Fibroblast of lung (primary cell): ENCODE measurements around the gene COPS4. TPM values are rescaled to one million over a fixed set of nuclear protein-coding genes. Genes with fewer than 3 reads are reported as not detected.

ENCODE experiments used
- DNase-seq, 2 donors: peaks; one replicate each; pipeline versions ENCODE4 v3.0.0 to v3.0.0-alpha.2; 2010; ENCODE audit warnings: low read depth in 2 of 2
- H2AFZ ChIP-seq: 2 replicates; pipeline ENCODE4 v1.5.1; 2012; ENCODE audit warnings: low read length, control low read depth, inconsistent platforms
- H3K27ac ChIP-seq: 2 replicates; pipeline ENCODE4 v1.5.1; 2011; ENCODE audit warnings: low read length, control low read depth; ENCODE audit not compliant: insufficient read depth
- H3K27me3 ChIP-seq: 2 replicates; pipeline ENCODE4 v1.5.1; 2011; ENCODE audit warnings: mild to moderate bottlenecking, low read length; ENCODE audit not compliant: control insufficient read depth, insufficient read depth
- H3K36me3 ChIP-seq: 2 replicates; pipeline ENCODE4 v1.5.1; 2011; ENCODE audit warnings: low read length; ENCODE audit not compliant: control insufficient read depth, insufficient read depth
- H3K4me1 ChIP-seq: 2 replicates; pipeline ENCODE4 v1.5.1; 2011; ENCODE audit warnings: low read length; ENCODE audit not compliant: control insufficient read depth, insufficient read depth; ENCODE audit errors: extremely low read depth
- H3K4me2 ChIP-seq: 2 replicates; pipeline ENCODE4 v1.5.1; 2011; ENCODE audit warnings: low read length, control low read depth; ENCODE audit not compliant: insufficient read depth; ENCODE audit errors: extremely low read depth
- H3K4me3 ChIP-seq, 4 experiments: fragments of 200-600 bp in 1 of 4; sonication (generic) in 1 of 4; replicated peaks in 1 of 4; 2 replicates each; pipeline ENCODE4 v1.5.1; 2011 to 2016; ENCODE audit warnings: low read length in 4 of 4, low read depth in 3 of 4, mild to moderate bottlenecking in 3 of 4, control low read depth in 2 of 4, inconsistent platforms in 1 of 4, mixed read lengths in 1 of 4; ENCODE audit not compliant: insufficient read depth in 1 of 4; ENCODE audit errors: control extremely low read depth in 1 of 4
- H3K79me2 ChIP-seq: 2 replicates; pipeline ENCODE4 v1.5.1; 2012; ENCODE audit warnings: mild to moderate bottlenecking, low read length, inconsistent platforms; ENCODE audit not compliant: control insufficient read depth, insufficient read depth
- H3K9ac ChIP-seq: 2 replicates; pipeline ENCODE4 v1.5.1; 2011; ENCODE audit warnings: mild to moderate bottlenecking, low read length, control low read depth; ENCODE audit not compliant: insufficient read depth
- H3K9me3 ChIP-seq: 2 replicates; pipeline ENCODE4 v1.5.1; 2012; ENCODE audit warnings: low read depth, low read length; ENCODE audit not compliant: control insufficient read depth, insufficient read depth
- H4K20me1 ChIP-seq: 2 replicates; pipeline ENCODE4 v1.5.1; 2011; ENCODE audit warnings: low read length; ENCODE audit not compliant: control insufficient read depth, insufficient read depth; ENCODE audit errors: extremely low read depth
- CTCF ChIP-seq, 2 donors: IDR thresholded peaks in 1 of 2; conservative IDR thresholded peaks in 1 of 2; 1 replicate in 1 of 2; 2 replicates in 1 of 2; pipeline ENCODE4 v1.5.1; 2011 to 2012; ENCODE audit warnings: low read length in 2 of 2, control low read depth in 1 of 2, inconsistent platforms in 1 of 2, low read depth in 1 of 2, mild to moderate bottlenecking in 1 of 2
- EZH2 ChIP-seq: IDR thresholded peaks from 2 replicates; pipeline ENCODE4 v1.5.1; 2012; ENCODE audit warnings: low read length, control low read depth, mild to moderate bottlenecking; ENCODE audit errors: missing control alignments
- polyA plus RNA-seq, 2 donors: library from polyadenylated mRNA; depleted of rRNA in 1 of 2; stranded (reverse) in 1 of 2; unstranded in 1 of 2; fragments of >200 nt; gene quantifications; 2 replicates each; pipeline ENCODE4 v1.2.1, GENCODE V29; 2011 to 2012; ENCODE audit warnings: missing spikeins in 1 of 2
- total RNA-seq: library from RNA; depleted of rRNA; stranded (reverse); fragments of >200 nt; gene quantifications from 2 replicates; pipeline ENCODE4 v1.2.1, GENCODE V29; 2014

Gene COPS4
- total and polyA plus RNA-seq, 2 donors (not counting 1 experiment from before 2014, with no cell fraction given): 82.3 to 128 TPM

- no peaks in the 10 kb centered on the region for H3K9me3 ChIP-seq
- no peaks in the 10 kb centered on the region for H3K4me1 ChIP-seq
- H3K79me2 ChIP-seq: no peaks in the 10 kb centered on the region
- no peaks in the 10 kb centered on the region for H3K36me3 ChIP-seq
- H3K27ac ChIP-seq: no peak overlapping the region
- H2AFZ ChIP-seq: no peak overlapping the region
- H3K27me3 ChIP-seq: no peaks in the 10 kb centered on the region
- no peak overlapping the region for H3K4me3 ChIP-seq
- H3K4me2 ChIP-seq: no peak overlapping the region
- H3K9ac ChIP-seq: no peak overlapping the region
- no peak for TF ChIP-seq CTCF (conservative IDR thresholded peaks at IDR 0.05 in 1 of 2, IDR thresholded peaks at IDR 0.05 in 1 of 2; ENCODE audit: low read depth in 1 of 2, low read length in 2 of 2)
- H4K20me1 ChIP-seq: no peaks in the 10 kb centered on the region
- DNase-seq: no peak
These were observed 58.2 kb downstream of the COPS4 start for GRCh38 chr4:83093060-83093640.

GRCh38 chr4:83096397-83096796 is 61.4 kb downstream of the COPS4 start:
- Histone ChIP-seq H2AFZ (no peak overlapping the region), H3K4me1 (no peaks in the 10 kb centered on the region), H3K4me2 (no peak overlapping the region), H3K27me3 (no peaks in the 10 kb centered on the region), H3K9ac (no peak overlapping the region), H4K20me1 (no peaks in the 10 kb centered on the region), H3K9me3 (no peaks in the 10 kb centered on the region), H3K4me3 (no peak overlapping the region), H3K79me2 (no peaks in the 10 kb centered on the region), H3K36me3 (no peaks in the 10 kb centered on the region), H3K27ac (no peak overlapping the region)
- TF ChIP-seq CTCF (conservative IDR thresholded peaks at IDR 0.05 in 1 of 2, IDR thresholded peaks at IDR 0.05 in 1 of 2; ENCODE audit: low read depth in 1 of 2, low read length in 2 of 2) (no peak), EZH2 (no peak)
- no peak for DNase-seq

GRCh38 chr4:83104991-83105390 is 70.0 kb downstream of the COPS4 start:
- Histone ChIP-seq H3K9ac (no peak overlapping the region), H3K4me1 (no peaks in the 10 kb centered on the region), H2AFZ (no peak overlapping the region), H3K4me3 (no peak overlapping the region), H4K20me1 (no peaks in the 10 kb centered on the region), H3K27me3 (no peaks in the 10 kb centered on the region), H3K9me3 (no peaks in the 10 kb centered on the region), H3K4me2 (no peak overlapping the region), H3K27ac (no peak overlapping the region), H3K79me2 (no peaks in the 10 kb centered on the region), H3K36me3 (no peaks in the 10 kb centered on the region)
- TF ChIP-seq CTCF (conservative IDR thresholded peaks at IDR 0.05 in 1 of 2, IDR thresholded peaks at IDR 0.05 in 1 of 2; ENCODE audit: low read depth in 1 of 2, low read length in 2 of 2) (no peak), EZH2 (no peak)
- DNase-seq: no peak
